Gastroesophageal sphincter (tissue), 2 donors: ENCODE results near the gene SMARCA4.

Experiments used
- POLR2A ChIP-seq, 2 donors: fragments of 450-650 bp; IDR thresholded peaks; one replicate each; pipeline ENCODE4 v1.6.1; 2017; ENCODE audit warnings: antibody characterized with exemption in 2 of 2, mild to moderate bottlenecking in 2 of 2, moderate library complexity in 1 of 2
- POLR2AphosphoS5 ChIP-seq: sonication (generic); formaldehyde crosslinking; IDR thresholded peaks from one replicate; pipeline ENCODE4 v1.6.1; 2017; ENCODE audit warnings: antibody characterized with exemption

- peak; percentile 88 to 92 for TF ChIP-seq POLR2A (IDR thresholded peaks at IDR 0.05)
- peak; percentile 93 for TF ChIP-seq POLR2AphosphoS5
These were observed at the start of gene SMARCA4 for GRCh38 chr19:10960314-10961072.
